Measurements from ENCODE around the gene TMEM140. TPM values are rescaled to one million over a fixed set of nuclear protein-coding genes. Genes with fewer than 3 reads are reported as not detected.

TMEM140 gene
- total RNA-seq, 1 experiment from 2014 or later, result 3.2 TPM

DNA sequence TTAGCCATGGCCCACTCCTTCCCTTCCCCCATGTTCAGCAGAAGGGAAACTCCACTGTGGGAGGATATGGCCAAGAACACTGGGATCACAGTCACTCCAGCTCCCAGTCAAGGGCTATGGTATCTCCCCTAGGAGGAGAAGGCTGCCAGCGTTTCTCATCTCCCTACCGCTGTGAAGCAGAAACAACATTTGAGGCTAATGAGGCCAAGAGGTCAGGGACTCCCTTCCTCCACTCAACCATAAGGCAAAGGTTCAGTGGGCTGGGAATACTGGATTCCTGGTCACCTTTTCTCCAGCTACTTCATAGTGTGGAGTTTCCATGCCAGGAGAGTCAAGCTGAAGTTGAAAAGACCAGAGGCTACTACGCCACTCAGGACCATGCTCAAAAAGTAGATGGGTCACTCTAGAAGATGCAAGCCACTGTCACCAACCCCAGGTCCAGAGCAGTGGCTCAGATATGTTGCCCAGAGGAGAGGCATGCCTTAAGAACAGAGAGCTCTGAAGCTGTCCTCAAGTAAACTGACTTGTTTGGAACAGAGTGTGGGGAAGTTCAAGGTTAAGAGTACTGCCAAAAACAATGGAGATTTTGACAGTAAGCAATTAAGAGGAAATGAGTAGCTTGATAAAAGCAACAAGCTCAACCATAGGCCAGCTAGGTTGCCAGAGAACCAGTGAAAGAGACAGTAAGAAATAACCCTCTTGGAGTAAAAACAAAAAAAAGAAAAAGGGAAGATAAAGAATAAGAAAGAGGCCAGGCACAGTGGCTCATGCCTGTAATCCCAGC, 3.8 kb upstream of the TMEM140 start:
- DNase-seq (ENCODE audit: low read depth, low spot score) (no peak), ATAC-seq (no peak)
- intact Hi-C loops (cut with micrococcal nuclease; ENCODE audit: unreplicated experiment), result loop anchor here (10.0 kb wide), 1 partner anchor 149 kb away; no protein-coding TSS in a partner anchor
- Histone ChIP-seq H3K27me3 (ENCODE audit: control insufficient read depth, insufficient read depth, low read length) (no peaks in the 10 kb centered on the region), H3K27ac (ENCODE audit: low read length) (no peak overlapping the region), H3K36me3 (ENCODE audit: control insufficient read depth, insufficient read depth, low read length) (no peaks in the 10 kb centered on the region), H3K4me1 (ENCODE audit: control insufficient read depth, insufficient read depth, low read length) (peaks cover 15% of the 10 kb centered on the region), H3K9me3 (ENCODE audit: control insufficient read depth, insufficient read depth, low read depth, low read length) (no peaks in the 10 kb centered on the region), H3K4me3 (ENCODE audit: low read depth in 2 of 2, low read length in 2 of 2) (no peak overlapping the region)
- in situ Hi-C loops (cut with HindIII; ENCODE audit: low pct_unique_long_range_greater_than_20kb, low sequenced_read_pairs), result no loop called here
- no TSS peak for BruUV-seq (replicated peaks)
- POLR2A ChIA-PET, result no interaction called here
- TF ChIP-seq POLR2AphosphoS5 (IDR thresholded peaks at IDR 0.05; ENCODE audit: low read depth, low read length) (no peak), REST (IDR thresholded peaks at IDR 0.05; ENCODE audit: insufficient read depth in 1 of 2, low read depth in 2 of 2, low read length in 1 of 2) (no peak), CTCF (IDR thresholded peaks at IDR 0.05) (no peak), SIN3A (IDR thresholded peaks at IDR 0.05; ENCODE audit: borderline replicate concordance, insufficient read depth, low read depth, low read length) (no peak), TCF7L2 (IDR thresholded peaks at IDR 0.05; ENCODE audit: low read depth, low read length) (no peak)
- CTCF ChIA-PET, result no interaction called here

GRCh38 chr7:135147341-135147898, 452 bp upstream of the TMEM140 start:
- TF ChIP-seq CTCF (IDR thresholded peaks at IDR 0.05), result no peak
- no peak for TF ChIP-seq POLR2AphosphoS5 (IDR thresholded peaks at IDR 0.05; ENCODE audit: low read depth, low read length)
- no peak for TF ChIP-seq SIN3A (IDR thresholded peaks at IDR 0.05; ENCODE audit: borderline replicate concordance, insufficient read depth, low read depth, low read length)
- TF ChIP-seq TCF7L2 (IDR thresholded peaks at IDR 0.05; ENCODE audit: low read depth, low read length), result no peak
- TF ChIP-seq REST (IDR thresholded peaks at IDR 0.05; ENCODE audit: insufficient read depth in 1 of 2, low read depth in 2 of 2, low read length in 1 of 2), result no peak
- Histone ChIP-seq H3K36me3 (ENCODE audit: control insufficient read depth, insufficient read depth, low read length) (no peaks in the 10 kb centered on the region), H3K4me1 (ENCODE audit: control insufficient read depth, insufficient read depth, low read length) (peaks cover 15% of the 10 kb centered on the region), H3K9me3 (ENCODE audit: control insufficient read depth, insufficient read depth, low read depth, low read length) (no peaks in the 10 kb centered on the region), H3K27ac (ENCODE audit: low read length) (peak overlapping the region; percentile 86), H3K4me3 (ENCODE audit: low read depth in 2 of 2, low read length in 2 of 2) (peak overlapping the region; percentile 42 to 74), H3K27me3 (ENCODE audit: control insufficient read depth, insufficient read depth, low read length) (no peaks in the 10 kb centered on the region)
- intact Hi-C loops (cut with micrococcal nuclease; ENCODE audit: unreplicated experiment) (loop anchor here (10.0 kb wide), 1 partner anchor 153 kb away; no protein-coding TSS in a partner anchor), in situ Hi-C loops (cut with HindIII; ENCODE audit: low pct_unique_long_range_greater_than_20kb, low sequenced_read_pairs) (no loop called here)
- ChIA-PET POLR2A (interaction anchor here (0.5 kb wide), 1 partner anchor 668 kb away, joined by 3 read pairs; no protein-coding TSS in a partner anchor), CTCF (interaction anchor here (0.5 kb wide), 1 partner anchor 205 kb away, joined by 5 read pairs; no protein-coding TSS in a partner anchor)
- BruUV-seq (replicated peaks), result no TSS peak
- ATAC-seq (peak; percentile 46), DNase-seq (ENCODE audit: low read depth, low spot score) (peak; percentile 24)

Data from Panc1 (cell line).